GM23248 (cell line): ENCODE results near the gene TTC28.

Experiments used
- EZH2 ChIP-seq: fragments of 200-600 bp; sonication (generic); IDR thresholded peaks from 2 replicates; pipeline ENCODE4 v1.6.1; 2018; ENCODE audit warnings: antibody characterized with exemption, mild to moderate bottlenecking; ENCODE audit not compliant: insufficient read depth, poor library complexity, severe bottlenecking
- EZH2phosphoT487 ChIP-seq: fragments of 200-600 bp; sonication (generic); IDR thresholded peaks from 2 replicates; pipeline ENCODE4 v1.6.1; 2018; ENCODE audit warnings: antibody characterized with exemption, moderate library complexity, mild to moderate bottlenecking, low read depth; ENCODE audit not compliant: insufficient read depth

GRCh38 chr22:28188178-28188879 lies 491.3 kb downstream of the TTC28 start:
- TF ChIP-seq EZH2 (no peak), EZH2phosphoT487 (no peak)
